ENCODE data around the gene EGLN2. TPM values are rescaled to one million over a fixed set of nuclear protein-coding genes. Genes with fewer than 3 reads are reported as not detected.
"Not testable (repeated sequence)": the region's sequence is repeated elsewhere in the genome, so short reads cannot be mapped to it uniquely, and the experiment has no call there.

The EGLN2 gene
- total RNA-seq, 2 experiments from 2014 or later, result 150 to 151 TPM

DNA sequence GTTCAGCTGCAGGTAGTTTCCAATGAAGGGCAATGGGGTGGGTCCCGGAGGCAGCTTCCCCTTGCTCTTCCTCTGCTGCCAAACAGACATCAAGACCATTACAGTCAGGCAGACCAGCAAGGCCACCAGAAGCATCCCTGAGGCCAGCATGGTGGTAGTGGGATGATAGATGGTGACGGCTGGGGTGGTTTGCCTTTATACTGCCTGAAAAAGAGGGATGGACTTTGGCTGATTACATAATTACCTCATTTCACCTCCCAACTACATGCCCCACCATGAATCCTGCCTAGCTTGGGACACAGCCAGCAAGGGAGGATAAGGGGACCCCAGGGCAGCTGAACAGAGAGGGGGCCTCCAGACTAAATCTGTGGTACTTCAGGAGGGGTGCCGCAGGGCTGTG, 51.3 kb downstream of the EGLN2 start, which contains the start of gene CYP2A6:
TSS of gene CYP2A6 (minus strand) at position 171 of the 400 bp plus-strand sequence. CDS start at position 150, 21 bp downstream.
- CTCF ChIA-PET; H3K4me3 Mint-ChIP-seq; H3K27ac ChIP-seq (ENCODE audit: low read depth in 1 of 2, low read length in 2 of 2); ATAC-seq (ENCODE audit: poor library complexity); H3K4me3 ChIP-seq (ENCODE audit: low read length); H3K9me3 ChIP-seq (ENCODE audit: control insufficient read depth in 1 of 2, insufficient read depth in 1 of 2, low read length in 2 of 2); H3K36me3 ChIP-seq (ENCODE audit: insufficient read depth, low read length); intact Hi-C loops (cut with DNase I, micrococcal nuclease); H3K9me3 Mint-ChIP-seq; H3K36me3 Mint-ChIP-seq (ENCODE audit: low read depth); DNase-seq; POLR2A ChIA-PET: not testable (repeated sequence)
- Mint-ChIP-seq H3K27ac (peak within 1 kb of the TSS; percentile 70), H3K27me3 (peaks cover 45% of the 10 kb centered on the region), H3K4me1 (ENCODE audit: low read depth) (peaks cover 28% of the 10 kb centered on the region)
- peaks cover 0 to 12% of the 10 kb centered on the region in 2 experiments for H3K27me3 ChIP-seq (ENCODE audit: control insufficient read depth in 1 of 2, insufficient read depth in 2 of 2, low read length in 2 of 2)
- peaks cover 15% of the 10 kb centered on the region for H3K4me1 ChIP-seq (ENCODE audit: insufficient read depth, low read length)

DNA sequence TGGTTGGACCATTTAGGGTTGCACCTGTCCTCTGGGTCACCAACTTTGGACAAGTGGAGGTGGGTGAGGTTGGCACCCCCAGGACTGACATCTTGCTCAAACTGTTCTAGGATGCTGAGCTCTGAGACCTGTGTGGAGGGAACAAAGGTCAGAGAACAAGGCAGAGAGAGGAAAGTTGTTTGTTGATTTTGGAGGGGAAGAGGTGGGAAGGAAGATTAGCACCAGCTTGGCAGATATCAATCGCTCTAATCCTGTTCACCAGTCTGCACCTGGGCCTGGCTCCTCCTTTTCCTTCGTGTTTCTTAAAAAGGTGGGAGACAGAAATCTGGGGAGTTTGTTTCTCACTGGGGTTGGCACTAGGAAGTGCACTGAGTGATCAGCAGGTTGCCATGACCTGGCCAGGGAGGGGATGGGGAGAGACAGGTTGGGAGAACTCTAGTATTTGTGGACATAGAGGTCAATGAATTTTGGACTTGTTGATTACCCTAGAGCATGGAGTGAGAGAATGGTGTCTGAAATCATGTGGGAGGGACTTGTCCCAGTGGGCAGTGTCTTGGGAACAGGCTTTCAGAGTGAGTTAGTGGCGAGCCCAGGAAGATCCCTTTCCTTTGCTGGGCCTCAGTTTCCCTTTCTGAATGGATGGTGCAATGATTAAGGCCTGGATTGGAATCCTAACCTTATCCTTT, 53.6 kb downstream of the EGLN2 start:
- H3K9me3 Mint-ChIP-seq; CTCF ChIA-PET; POLR2A ChIA-PET; H3K27ac Mint-ChIP-seq; H3K27ac ChIP-seq (ENCODE audit: low read depth in 1 of 2, low read length in 2 of 2); H3K4me3 Mint-ChIP-seq; H3K36me3 Mint-ChIP-seq (ENCODE audit: low read depth); H3K4me3 ChIP-seq (ENCODE audit: low read length); H3K9me3 ChIP-seq (ENCODE audit: control insufficient read depth in 1 of 2, insufficient read depth in 1 of 2, low read length in 2 of 2); DNase-seq; H3K36me3 ChIP-seq (ENCODE audit: insufficient read depth, low read length); intact Hi-C loops (cut with DNase I, micrococcal nuclease); ATAC-seq (ENCODE audit: poor library complexity): not testable (repeated sequence)
- H3K27me3 ChIP-seq (ENCODE audit: control insufficient read depth in 1 of 2, insufficient read depth in 2 of 2, low read length in 2 of 2), result peaks cover 0 to 12% of the 10 kb centered on the region in 2 experiments
- H3K4me1 ChIP-seq (ENCODE audit: insufficient read depth, low read length), result peaks cover 15% of the 10 kb centered on the region
- Mint-ChIP-seq H3K4me1 (ENCODE audit: low read depth) (peaks cover 18% of the 10 kb centered on the region), H3K27me3 (peaks cover 33% of the 10 kb centered on the region)

Other genes starting within 250 kb of the EGLN2 start
- gene SHKBP1, start 222.3 kb upstream of the EGLN2 start, total RNA-seq, result 10 to 100 TPM; 82.5 to 92.9 TPM
- gene LTBP4, start 197.8 kb upstream of the EGLN2 start, total RNA-seq, result 100 to 1,000 TPM; 116 to 134 TPM
- 1 to 10 TPM; 5.2 to 5.4 TPM for gene NUMBL, start 108.5 kb upstream of the EGLN2 start, total RNA-seq
- gene COQ8B, start 82.3 kb upstream of the EGLN2 start, total RNA-seq, result 10 to 100 TPM; 16.4 to 18.3 TPM
- gene ITPKC, start 82.1 kb upstream of the EGLN2 start, total RNA-seq, result 1 to 10 TPM; 3.7 to 4.5 TPM
- 1 to 10 TPM; 3.9 to 5.7 TPM for gene ACTMAP, start 48.7 kb upstream of the EGLN2 start, total RNA-seq
- gene SNRPA, start 48.0 kb upstream of the EGLN2 start, total RNA-seq, result 10 to 100 TPM; 60.3 to 76.7 TPM
- not detected for gene MIA, start 23.7 kb upstream of the EGLN2 start, total RNA-seq
- 10 to 100 TPM; 26.6 to 26.9 TPM for gene RAB4B, start 20.9 kb upstream of the EGLN2 start, total RNA-seq
- gene CYP2A6, start 51.3 kb downstream of the EGLN2 start, total RNA-seq, result not detected
- not detected for gene CYP2A7, start 83.0 kb downstream of the EGLN2 start, total RNA-seq
- gene CYP2B6, start 192.1 kb downstream of the EGLN2 start, total RNA-seq, result not detected

Measured in CD4-positive, alpha-beta T cell (primary cell).